IMR-90 (cell line): ENCODE measurements around the gene PAX1. TPM values are rescaled to one million over a fixed set of nuclear protein-coding genes. Genes with fewer than 3 reads are reported as not detected.

Experiments
- ATAC-seq: fragments of 200-7000 bp; cut with Tn5 transposase; 2 replicates; pipeline ENCODE4 v1.9.1; 2020; ENCODE audit warnings: low read depth, mild to moderate bottlenecking, moderate library complexity
- BruUV-seq: library from RNA; stranded (reverse); fragments of 400-500 nt; replicated peaks from 2 replicates; lab custom pipeline; 2021; lab: Mats Ljungman, UMichigan
- CTCF ChIA-PET: fragments of 300-600 bp; formaldehyde crosslinking; extraction: SDS; loops from one replicate; lab custom pipeline; 2021; ENCODE audit warnings: antibody characterized with exemption; lab: Yijun Ruan, JAX
- POLR2A ChIA-PET: fragments of 300-600 bp; sonication (Branson Sonifier 250); formaldehyde crosslinking; loops from one replicate; lab custom pipeline; 2022; ENCODE audit warnings: antibody characterized with exemption; ENCODE audit not compliant: unreplicated experiment; lab: Charles Lee
- DNase-seq: peaks from one replicate; pipeline ENCODE4 v3.0.0; 2013
- H2AFZ ChIP-seq: replicated peaks from 2 replicates; pipeline ENCODE3; 2013; ENCODE audit warnings: low read length, mild to moderate bottlenecking; ENCODE audit not compliant: poor library complexity
- H2AK5ac ChIP-seq: 2 replicates; pipeline ENCODE4 v1.6.1; 2013; ENCODE audit warnings: low read depth, low read length, inconsistent platforms
- H2AK9ac ChIP-seq: replicated peaks from 2 replicates; pipeline ENCODE3; 2013; ENCODE audit warnings: mild to moderate bottlenecking, low read depth, low read length, moderate library complexity; ENCODE audit not compliant: poor library complexity
- H2BK120ac ChIP-seq: 2 replicates; pipeline ENCODE4 v1.6.1; 2013; ENCODE audit warnings: low read depth, low read length, inconsistent platforms
- H2BK15ac ChIP-seq: 3 replicates; pipeline ENCODE4 v1.6.1; 2013; ENCODE audit warnings: low read depth, low read length, inconsistent platforms
- H2BK20ac ChIP-seq: 2 replicates; pipeline ENCODE4 v1.6.1; 2013; ENCODE audit warnings: low read depth, mild to moderate bottlenecking, inconsistent platforms, low read length, moderate library complexity
- H2BK5ac ChIP-seq: 2 replicates; pipeline ENCODE4 v1.6.1; 2013; ENCODE audit warnings: mild to moderate bottlenecking, low read depth, low read length, inconsistent platforms; ENCODE audit not compliant: poor library complexity, severe bottlenecking
- H3K14ac ChIP-seq: replicated peaks from 2 replicates; pipeline ENCODE4 v1.6.1; 2013; ENCODE audit warnings: low read depth, low read length, inconsistent platforms
- H3K18ac ChIP-seq: 2 replicates; pipeline ENCODE4 v1.6.1; 2013; ENCODE audit warnings: low read depth, low read length, control low read depth
- H3K23ac ChIP-seq: 2 replicates; pipeline ENCODE4 v1.6.1; 2013; ENCODE audit warnings: low read depth, low read length, inconsistent platforms
- H3K27ac ChIP-seq: 2 replicates; pipeline ENCODE4 v1.5.1; 2013; ENCODE audit warnings: mild to moderate bottlenecking, control low read depth, low read length; ENCODE audit not compliant: insufficient read depth
- H3K27me3 ChIP-seq: 2 replicates; pipeline ENCODE4 v1.6.1; 2013; ENCODE audit warnings: low read length; ENCODE audit not compliant: control insufficient read depth, insufficient read depth
- H3K36me3 ChIP-seq: 2 replicates; pipeline ENCODE4 v1.6.1; 2013; ENCODE audit warnings: low read length, mixed read lengths; ENCODE audit not compliant: control insufficient read depth, insufficient read depth
- H3K4ac ChIP-seq: 2 replicates; pipeline ENCODE4 v1.6.1; 2013; ENCODE audit warnings: low read depth, low read length, inconsistent platforms
- H3K4me1 ChIP-seq: 2 replicates; pipeline ENCODE4 v1.6.1; 2013; ENCODE audit warnings: low read length, mixed read lengths; ENCODE audit not compliant: control insufficient read depth, insufficient read depth
- H3K4me2 ChIP-seq: 2 replicates; pipeline ENCODE4 v1.6.1; 2013; ENCODE audit warnings: low read depth, mild to moderate bottlenecking, control low read depth, low read length, moderate library complexity
- H3K4me3 ChIP-seq: 2 replicates; pipeline ENCODE4 v1.5.1; 2013; ENCODE audit warnings: low read depth, mild to moderate bottlenecking, control low read depth, low read length, moderate library complexity; ENCODE audit not compliant: insufficient read depth
- H3K56ac ChIP-seq: 2 replicates; pipeline ENCODE4 v1.6.1; 2013; ENCODE audit warnings: low read length, inconsistent platforms; ENCODE audit not compliant: insufficient read depth; ENCODE audit errors: extremely low read depth
- H3K79me1 ChIP-seq, 2 experiments: 2 replicates each; pipeline ENCODE4 v1.6.1; 2013; ENCODE audit warnings: low read length in 2 of 2, inconsistent platforms in 1 of 2, low read depth in 1 of 2
- H3K9ac ChIP-seq: 2 replicates; pipeline ENCODE4 v1.6.1; 2013; ENCODE audit warnings: low read depth, low read length, control low read depth
- H3K9me1 ChIP-seq: 2 replicates; pipeline ENCODE4 v1.6.1; 2013; ENCODE audit warnings: low read length, inconsistent platforms; ENCODE audit not compliant: insufficient read depth
- H3K9me3 ChIP-seq: 2 replicates; pipeline ENCODE4 v1.6.1; 2013; ENCODE audit warnings: low read length; ENCODE audit not compliant: control insufficient read depth, insufficient read depth
- H4K20me1 ChIP-seq: 2 replicates; pipeline ENCODE4 v1.6.1; 2013; ENCODE audit warnings: low read length, inconsistent platforms; ENCODE audit not compliant: insufficient read depth
- H4K5ac ChIP-seq: 2 replicates; pipeline ENCODE4 v1.6.1; 2013; ENCODE audit warnings: mild to moderate bottlenecking, low read depth, low read length, control low read depth
- H4K8ac ChIP-seq, 2 experiments: 2 replicates each; pipeline ENCODE4 v1.6.1; 2013; ENCODE audit warnings: low read depth in 2 of 2, low read length in 2 of 2, control low read depth in 1 of 2, inconsistent platforms in 1 of 2
- H4K91ac ChIP-seq: 2 replicates; pipeline ENCODE4 v1.6.1; 2013; ENCODE audit warnings: low read depth, low read length, inconsistent platforms; ENCODE audit not compliant: insufficient read depth
- CEBPB ChIP-seq: IDR thresholded peaks from 2 replicates; pipeline ENCODE4 v1.6.1; 2012; ENCODE audit warnings: low read depth, low read length, improper control_type of control experiment
- ELK1 ChIP-seq: fragments of 150-350 bp; IDR thresholded peaks from 2 replicates; pipeline ENCODE4 v1.6.1; 2016; ENCODE audit warnings: low read depth, mild to moderate bottlenecking, low read length, moderate library complexity, borderline replicate concordance
- FOS ChIP-seq: fragments of 150-350 bp; IDR thresholded peaks from 2 replicates; pipeline ENCODE4 v1.6.1; 2016; ENCODE audit warnings: low read depth, low read length
- MAFK ChIP-seq: IDR thresholded peaks from 2 replicates; pipeline ENCODE4 v1.6.1; 2012; ENCODE audit warnings: low read depth, low read length, improper control_type of control experiment
- MAZ ChIP-seq: IDR thresholded peaks from 2 replicates; pipeline ENCODE4 v1.6.1; 2012; ENCODE audit warnings: low read depth, mild to moderate bottlenecking, low read length, improper control_type of control experiment, moderate library complexity, borderline replicate concordance
- NFE2L2 ChIP-seq: fragments of 150-350 bp; IDR thresholded peaks from 2 replicates; pipeline ENCODE4 v1.6.1; 2016; ENCODE audit warnings: low read depth, mild to moderate bottlenecking, low read length
- RAD21 ChIP-seq: IDR thresholded peaks from 2 replicates; pipeline ENCODE4 v1.6.1; 2012; ENCODE audit warnings: low read length, improper control_type of control experiment
- WGBS, 2 experiments: methylation state at CpG; one replicate each; pipeline versions ENCODE4 v1.1.5 to v1.1.7; 2013; ENCODE audit warnings: missing lambda C conversion rate in 2 of 2; ENCODE audit not compliant: insufficient read length in 1 of 2; ENCODE audit errors: extremely low coverage in 2 of 2; 5-methylcytosine and 5-hydroxymethylcytosine counted together
- dilution Hi-C: fragments of 300-500 bp; cut with HindIII; formaldehyde crosslinking; loops from one replicate; pipeline ENCODE4 v1.14.3; 2018; ENCODE audit warnings: low sequenced_read_pairs; ENCODE audit not compliant: unreplicated experiment
- in situ Hi-C: fragments of 300-500 bp; cut with MboI; formaldehyde crosslinking; loops from 3 replicates; pipeline ENCODE4 v1.14.3; 2019; ENCODE audit warnings: low sequenced_read_pairs, inconsistent platforms, mixed read lengths
- intact Hi-C: fragments of 100-400 bp; cut with micrococcal nuclease; formaldehyde crosslinking; loops from 2 replicates; pipeline ENCODE4 v1.10.0; 2022
- polyA plus RNA-seq, 3 experiments: library from polyadenylated mRNA; depleted of rRNA; stranded (reverse); fragments of >200 nt; gene quantifications; 2 replicates each; pipeline ENCODE4 v1.2.3, GENCODE V29; 2012; ENCODE audit warnings: low replicate concordance in 1 of 3
- total RNA-seq: library from RNA; depleted of rRNA; stranded (reverse); fragments of >200 nt; gene quantifications from 2 replicates; pipeline ENCODE4 v1.2.3, GENCODE V29; 2012
- TF ChIP-seq, protein P1 (sequence below): fragments of 150-350 bp; IDR thresholded peaks from 2 replicates; pipeline ENCODE4 v1.6.1; 2017; ENCODE audit warnings: mild to moderate bottlenecking, antibody characterized with exemption, low read length, low read depth

Gene PAX1
- total and polyA plus RNA-seq, 2 of the 4 experiments (the other 2 are of a cell fraction), result not detected

- no peak for DNase-seq
- peaks cover 14% of the 10 kb centered on the region for H3K9me3 ChIP-seq
- H2AFZ ChIP-seq, result no peak overlapping the region
- H3K18ac ChIP-seq, result no peak overlapping the region
- H3K4me3 ChIP-seq, result no peak overlapping the region
- H3K4ac ChIP-seq, result no peak overlapping the region
- H3K4me2 ChIP-seq, result no peak overlapping the region
- no peak overlapping the region for H3K27ac ChIP-seq
- no peak overlapping the region for H3K14ac ChIP-seq
- no peak overlapping the region for H3K56ac ChIP-seq
- no peaks in the 10 kb centered on the region for H4K20me1 ChIP-seq
- H4K5ac ChIP-seq, result no peak overlapping the region
- no peak overlapping the region for H4K8ac ChIP-seq
- no peak overlapping the region for H2BK20ac ChIP-seq
- in situ Hi-C loops, result no loop called here
- no peak for TF ChIP-seq MAFK
- no peak for TF ChIP-seq MAZ
- TF ChIP-seq CEBPB, result no peak
- TF ChIP-seq, protein P1, sequence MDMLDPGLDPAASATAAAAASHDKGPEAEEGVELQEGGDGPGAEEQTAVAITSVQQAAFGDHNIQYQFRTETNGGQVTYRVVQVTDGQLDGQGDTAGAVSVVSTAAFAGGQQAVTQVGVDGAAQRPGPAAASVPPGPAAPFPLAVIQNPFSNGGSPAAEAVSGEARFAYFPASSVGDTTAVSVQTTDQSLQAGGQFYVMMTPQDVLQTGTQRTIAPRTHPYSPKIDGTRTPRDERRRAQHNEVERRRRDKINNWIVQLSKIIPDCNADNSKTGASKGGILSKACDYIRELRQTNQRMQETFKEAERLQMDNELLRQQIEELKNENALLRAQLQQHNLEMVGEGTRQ, result no peak
- no peak for TF ChIP-seq NFE2L2
- TF ChIP-seq ELK1, result no peak
- no peak for TF ChIP-seq FOS
- no peak for TF ChIP-seq RAD21
- H3K36me3 ChIP-seq, result no peaks in the 10 kb centered on the region
- no peaks in the 10 kb centered on the region for H3K27me3 ChIP-seq
- H2BK15ac ChIP-seq, result no peak overlapping the region
- WGBS, 2 experiments, result no CpG with 5 or more reads among the region's 8 CpGs
- no peak for ATAC-seq
- dilution Hi-C loops, result no loop called here
- no peak overlapping the region for H2BK5ac ChIP-seq
- no peak overlapping the region for H2AK5ac ChIP-seq
- no peaks in the 10 kb centered on the region for H3K4me1 ChIP-seq
- no peak overlapping the region for H3K23ac ChIP-seq
- ChIA-PET CTCF (no interaction called here), POLR2A (no interaction called here)
- H3K9ac ChIP-seq, result no peak overlapping the region
- H3K9me1 ChIP-seq, result no peaks in the 10 kb centered on the region
- no peaks in the 10 kb centered on the region for H3K79me1 ChIP-seq
- no peak overlapping the region for H2AK9ac ChIP-seq
- H4K91ac ChIP-seq, result no peak overlapping the region
- intact Hi-C loops, result no loop called here
- H2BK120ac ChIP-seq, result no peak overlapping the region
- BruUV-seq, result no TSS peak
These were observed 43.9 kb upstream of the PAX1 start for GRCh38 chr20:21661488-21662055.
